Activated T-cell treated with anti-CD3 and anti-CD28 coated beads, Interleukin-2, amount 50 U/mL, for 24 hours (primary cell): ENCODE results near the gene ADIPOR2.

Source experiments
- DNase-seq: peaks from one replicate; pipeline ENCODE4 v3.0.0-alpha.2; 2020
- H3K27ac Mint-ChIP-seq: 2 replicates; pipeline ENCODE4 v1.8.0; 2020; ENCODE audit warnings: mild to moderate bottlenecking, mixed read lengths
- H3K27me3 Mint-ChIP-seq: 2 replicates; pipeline ENCODE4 v1.8.0; 2020; ENCODE audit warnings: mixed read lengths
- H3K36me3 Mint-ChIP-seq: 2 replicates; pipeline ENCODE4 v1.8.0; 2020; ENCODE audit warnings: low read depth, mixed read lengths
- H3K4me1 Mint-ChIP-seq: 2 replicates; pipeline ENCODE4 v1.8.0; 2020; ENCODE audit warnings: low read depth, mixed read lengths
- H3K4me3 Mint-ChIP-seq: 2 replicates; pipeline ENCODE4 v1.8.0; 2020; ENCODE audit warnings: mild to moderate bottlenecking, moderate library complexity, mixed read lengths
- H3K9me3 Mint-ChIP-seq: 2 replicates; pipeline ENCODE4 v1.8.0; 2020; ENCODE audit warnings: mixed read lengths

The ADIPOR2 gene

DNA sequence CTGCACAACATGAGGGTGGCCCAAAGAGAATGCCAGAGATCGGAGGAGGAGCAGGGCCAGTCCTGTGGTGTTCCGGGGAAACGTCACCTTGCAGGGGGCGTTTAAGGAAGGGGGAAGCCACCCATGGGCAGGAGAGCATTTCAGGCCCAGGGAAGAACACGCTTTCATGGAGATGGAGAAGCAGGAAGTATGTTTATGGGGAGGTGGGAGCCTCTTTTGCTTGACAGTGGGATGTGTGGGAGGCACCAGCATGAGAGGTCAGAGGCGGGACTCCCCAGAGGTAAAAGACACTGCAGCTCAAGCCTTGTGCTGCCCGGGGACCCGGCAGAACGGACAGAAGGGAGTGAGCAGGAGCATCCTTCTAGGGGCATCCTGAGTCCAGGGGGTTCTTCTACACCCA, 128.2 kb downstream of the ADIPOR2 start:
- Mint-ChIP-seq H3K4me1 (peaks cover 3% of the 10 kb centered on the region), H3K27me3 (peaks cover 41% of the 10 kb centered on the region), H3K9me3 (no peaks in the 10 kb centered on the region), H3K36me3 (no peaks in the 10 kb centered on the region), H3K4me3 (no peak overlapping the region), H3K27ac (no peak overlapping the region)
- DNase-seq, result no peak

DNA sequence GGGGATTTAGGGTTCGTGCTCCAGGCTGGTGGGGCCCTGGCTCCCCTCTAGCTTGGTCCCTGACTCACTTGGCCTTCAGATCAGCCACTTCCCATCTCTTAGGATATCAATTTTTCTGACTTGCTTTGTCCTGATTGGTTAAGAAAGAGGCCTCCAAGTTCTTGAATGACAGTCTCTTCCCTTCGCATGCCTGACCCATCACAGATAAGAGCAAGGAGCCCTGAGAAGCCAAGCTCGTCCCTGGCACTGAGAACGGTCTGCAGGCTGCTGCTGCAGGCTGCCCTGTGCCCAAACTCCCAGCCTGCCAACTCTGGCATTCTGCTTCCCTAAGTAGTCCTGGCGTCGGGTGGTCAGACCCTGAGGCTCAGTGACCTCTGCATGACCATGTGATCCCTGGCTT, 128.7 kb downstream of the ADIPOR2 start:
- H3K27ac Mint-ChIP-seq, result no peak overlapping the region
- peaks cover 3% of the 10 kb centered on the region for H3K4me1 Mint-ChIP-seq
- H3K9me3 Mint-ChIP-seq, result no peaks in the 10 kb centered on the region
- no peak for DNase-seq
- no peak overlapping the region for H3K4me3 Mint-ChIP-seq
- no peaks in the 10 kb centered on the region for H3K36me3 Mint-ChIP-seq
- H3K27me3 Mint-ChIP-seq, result peaks cover 41% of the 10 kb centered on the region

DNA sequence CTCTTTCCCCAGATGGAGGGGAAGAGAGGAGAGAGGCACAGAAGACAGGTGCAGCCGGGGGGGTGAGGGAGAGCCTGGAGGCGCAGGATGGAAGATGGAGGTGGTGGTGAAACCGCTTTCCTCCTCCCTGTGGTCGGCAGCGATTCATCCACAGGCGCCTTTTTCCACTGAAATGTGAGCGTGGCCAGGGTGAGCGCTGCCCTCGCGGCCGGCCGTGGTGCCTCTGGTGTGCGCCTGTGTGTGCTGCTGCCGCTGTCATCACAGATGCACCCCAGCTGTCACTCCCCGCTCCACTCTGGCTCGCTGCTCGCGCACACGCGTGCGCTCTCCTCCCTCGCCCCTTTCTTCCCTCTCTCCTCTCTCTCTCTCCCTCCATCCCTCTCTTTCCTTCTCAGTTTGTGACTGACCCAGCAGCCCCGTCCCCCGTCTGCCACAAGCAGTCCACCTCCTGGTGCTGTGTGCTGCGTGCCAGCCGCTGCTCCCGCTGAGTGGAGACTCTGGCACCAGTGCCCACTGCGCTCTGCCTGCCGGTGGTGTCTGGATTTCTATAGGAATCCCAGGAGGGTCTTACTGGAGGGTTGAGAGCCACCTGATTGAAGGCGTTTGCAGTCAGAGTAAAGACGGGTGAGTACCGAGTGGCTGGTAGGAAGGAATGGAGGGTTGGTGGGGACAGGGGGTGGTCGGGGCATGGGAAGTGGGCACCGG, 129.5 kb downstream of the ADIPOR2 start, which contains the start of gene LRTM2:
Gene LRTM2 (plus strand): TSS at position 375 of the 705 bp plus-strand sequence. CDS start 7,584 bp downstream, outside the sequence.
- H3K4me3 Mint-ChIP-seq, result no peak within 1 kb of the TSS
- H3K27ac Mint-ChIP-seq, result no peak within 1 kb of the TSS
- H3K4me1 Mint-ChIP-seq, result peaks cover 3% of the 10 kb centered on the region
- H3K9me3 Mint-ChIP-seq, result no peaks in the 10 kb centered on the region
- H3K36me3 Mint-ChIP-seq, result no peaks in the 10 kb centered on the region
- no peak for DNase-seq
- peaks cover 41% of the 10 kb centered on the region for H3K27me3 Mint-ChIP-seq

DNA sequence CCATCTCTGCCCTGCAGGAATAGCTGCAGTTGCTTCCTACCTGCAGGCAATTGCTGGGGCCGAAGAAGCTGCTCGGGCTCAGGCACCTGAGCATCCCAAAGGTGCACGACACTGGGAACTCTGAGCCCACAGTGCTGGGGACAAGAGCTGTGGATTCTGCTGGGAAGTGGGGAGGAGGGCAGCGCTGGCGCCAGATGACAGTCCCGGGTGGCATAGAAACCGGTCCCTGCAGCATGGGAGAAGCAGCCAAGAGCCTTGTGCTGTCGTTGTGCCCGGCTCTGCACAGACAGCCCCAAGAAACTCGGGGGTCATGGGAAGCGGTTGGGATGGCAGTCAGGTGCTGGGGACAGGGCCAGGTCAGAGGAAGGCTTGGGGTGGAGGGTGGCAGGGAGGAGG, 130.0 kb downstream of the ADIPOR2 start:
- H3K27ac Mint-ChIP-seq, result no peak overlapping the region
- peaks cover 3% of the 10 kb centered on the region for H3K4me1 Mint-ChIP-seq
- peaks cover 41% of the 10 kb centered on the region for H3K27me3 Mint-ChIP-seq
- no peak overlapping the region for H3K4me3 Mint-ChIP-seq
- H3K9me3 Mint-ChIP-seq, result no peaks in the 10 kb centered on the region
- no peak for DNase-seq
- no peaks in the 10 kb centered on the region for H3K36me3 Mint-ChIP-seq

DNA sequence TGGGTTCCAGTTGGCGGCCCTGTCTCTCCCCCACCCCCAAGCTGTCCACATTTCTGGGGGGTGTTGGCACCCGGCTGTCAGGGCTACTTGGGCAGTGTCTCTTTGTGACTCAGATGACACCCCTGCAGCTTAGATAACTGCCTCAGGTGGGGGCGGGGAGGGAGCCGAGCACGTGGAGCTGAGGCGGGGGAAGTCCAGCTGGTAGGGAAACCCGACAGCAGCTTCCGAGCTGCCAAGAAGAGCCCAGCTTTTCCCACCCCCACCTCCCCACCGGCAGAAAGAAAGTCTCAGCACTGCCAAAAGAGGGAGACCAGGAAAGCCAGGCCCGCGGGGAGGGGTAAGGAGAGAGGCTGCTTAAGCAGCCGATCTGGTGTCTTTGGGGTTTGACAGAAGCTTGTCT, 130.9 kb downstream of the ADIPOR2 start:
- Mint-ChIP-seq H3K27me3 (peaks cover 41% of the 10 kb centered on the region), H3K9me3 (no peaks in the 10 kb centered on the region), H3K4me1 (peaks cover 3% of the 10 kb centered on the region), H3K4me3 (no peak overlapping the region), H3K36me3 (no peaks in the 10 kb centered on the region), H3K27ac (no peak overlapping the region)
- no peak for DNase-seq

DNA sequence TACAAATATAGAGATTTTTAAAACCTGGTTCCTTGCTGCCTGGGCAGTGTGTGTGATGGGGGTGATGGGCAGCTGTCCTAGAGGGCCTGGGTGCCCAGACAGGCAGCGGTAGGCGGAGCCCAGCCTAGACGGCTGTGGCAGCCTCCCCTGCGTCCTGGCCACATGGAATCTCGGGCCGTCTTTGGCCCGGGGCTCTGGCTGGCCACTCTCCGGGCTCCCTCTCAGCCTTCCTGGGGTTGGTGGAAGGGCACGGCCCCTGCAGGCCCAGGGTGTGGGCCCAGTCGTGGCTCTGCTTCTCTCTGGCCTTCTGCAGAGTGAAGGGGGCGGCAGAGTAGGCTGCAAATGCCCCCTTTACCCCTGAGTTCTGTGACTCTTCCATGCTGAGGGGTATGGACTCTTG, 131.8 kb downstream of the ADIPOR2 start:
- Mint-ChIP-seq H3K4me3 (no peak overlapping the region), H3K27me3 (peaks cover 41% of the 10 kb centered on the region), H3K9me3 (no peaks in the 10 kb centered on the region), H3K4me1 (peaks cover 3% of the 10 kb centered on the region), H3K27ac (no peak overlapping the region), H3K36me3 (no peaks in the 10 kb centered on the region)
- no peak for DNase-seq

DNA sequence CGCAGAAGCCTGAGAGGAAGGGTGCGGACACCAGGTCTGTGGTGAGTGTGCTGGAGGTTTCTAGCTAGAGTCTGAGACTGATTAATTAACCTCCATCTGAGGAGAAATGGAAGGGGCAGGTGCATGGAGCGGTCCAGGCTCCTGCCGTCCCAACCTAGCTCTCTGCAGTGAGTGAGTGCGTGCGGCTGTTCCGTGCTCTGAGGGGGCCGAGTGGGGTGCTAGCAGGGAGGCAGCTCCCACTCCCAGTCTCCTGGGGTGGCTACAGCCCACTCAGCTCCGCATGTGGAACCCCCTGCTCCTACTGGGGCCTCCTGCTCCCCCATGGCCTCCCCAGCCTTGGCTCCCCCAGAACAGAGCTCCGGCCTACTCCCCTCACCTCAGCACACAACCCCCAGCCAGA, 132.4 kb downstream of the ADIPOR2 start:
- no peak overlapping the region for H3K4me3 Mint-ChIP-seq
- no peak for DNase-seq
- no peaks in the 10 kb centered on the region for H3K36me3 Mint-ChIP-seq
- no peaks in the 10 kb centered on the region for H3K9me3 Mint-ChIP-seq
- no peak overlapping the region for H3K27ac Mint-ChIP-seq
- H3K4me1 Mint-ChIP-seq, result peaks cover 3% of the 10 kb centered on the region
- H3K27me3 Mint-ChIP-seq, result peaks cover 41% of the 10 kb centered on the region

DNA sequence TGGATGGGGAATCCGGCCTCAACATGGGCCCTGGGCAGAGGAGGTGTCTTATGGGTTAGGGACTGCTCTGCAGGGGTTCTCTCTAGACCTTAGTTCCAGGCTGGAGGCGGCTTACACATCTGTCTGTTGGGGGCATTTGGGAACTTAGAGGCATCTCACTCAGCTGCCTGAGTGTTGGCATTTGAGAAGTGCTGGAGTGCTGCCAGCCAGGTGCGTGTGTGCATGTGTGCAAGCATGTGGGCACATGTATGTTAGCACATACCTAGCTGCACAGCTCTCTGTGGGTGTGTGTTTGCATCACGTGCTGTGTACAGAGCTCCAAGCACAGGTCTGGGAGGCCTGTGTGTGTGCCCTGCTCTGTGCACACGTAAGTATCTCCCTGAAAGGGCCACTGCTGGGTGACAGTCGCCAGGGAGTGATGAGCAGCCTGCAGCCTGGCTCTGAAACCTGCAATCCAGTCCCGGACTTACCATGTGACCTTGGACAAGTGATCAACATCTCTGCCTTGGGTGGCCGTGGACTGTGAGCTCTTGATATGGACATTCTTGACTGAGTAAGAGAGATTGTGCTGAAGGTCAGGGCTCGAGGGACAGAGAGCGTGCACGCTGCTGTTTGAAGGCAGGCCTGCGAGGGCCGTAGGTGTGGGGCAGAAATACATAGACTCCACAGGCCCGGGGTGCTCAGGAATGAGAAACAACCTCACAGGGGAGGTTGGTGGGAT, 134.7 kb downstream of the ADIPOR2 start:
- Mint-ChIP-seq H3K4me3 (no peak overlapping the region), H3K27ac (no peak overlapping the region), H3K4me1 (no peaks in the 10 kb centered on the region), H3K9me3 (no peaks in the 10 kb centered on the region), H3K27me3 (peaks cover 33% of the 10 kb centered on the region), H3K36me3 (no peaks in the 10 kb centered on the region)
- no peak for DNase-seq

DNA sequence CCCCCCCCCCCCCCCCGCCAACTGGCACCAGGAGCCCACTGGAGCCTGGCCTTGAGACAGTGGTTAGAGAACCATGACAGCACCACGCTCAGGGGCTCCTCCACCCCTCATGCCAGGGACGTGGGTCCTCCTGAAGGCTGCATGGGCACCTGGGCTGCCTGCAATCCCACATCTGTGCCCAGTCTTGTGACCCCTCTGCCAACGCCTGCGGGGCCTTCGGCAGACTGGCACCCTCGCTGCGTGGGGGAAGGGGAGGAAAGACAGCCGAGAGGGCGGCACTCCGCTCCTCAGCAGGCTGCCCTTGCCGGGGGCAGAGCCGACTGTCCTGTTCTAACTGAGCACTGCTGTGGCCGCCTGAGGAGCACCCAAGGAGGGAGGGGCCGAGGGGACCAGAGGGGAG, 135.5 kb downstream of the ADIPOR2 start:
- H3K27me3 Mint-ChIP-seq, result peaks cover 33% of the 10 kb centered on the region
- H3K4me1 Mint-ChIP-seq, result no peaks in the 10 kb centered on the region
- H3K9me3 Mint-ChIP-seq, result no peaks in the 10 kb centered on the region
- H3K4me3 Mint-ChIP-seq, result no peak overlapping the region
- H3K36me3 Mint-ChIP-seq, result no peaks in the 10 kb centered on the region
- H3K27ac Mint-ChIP-seq, result no peak overlapping the region
- DNase-seq, result no peak

DNA sequence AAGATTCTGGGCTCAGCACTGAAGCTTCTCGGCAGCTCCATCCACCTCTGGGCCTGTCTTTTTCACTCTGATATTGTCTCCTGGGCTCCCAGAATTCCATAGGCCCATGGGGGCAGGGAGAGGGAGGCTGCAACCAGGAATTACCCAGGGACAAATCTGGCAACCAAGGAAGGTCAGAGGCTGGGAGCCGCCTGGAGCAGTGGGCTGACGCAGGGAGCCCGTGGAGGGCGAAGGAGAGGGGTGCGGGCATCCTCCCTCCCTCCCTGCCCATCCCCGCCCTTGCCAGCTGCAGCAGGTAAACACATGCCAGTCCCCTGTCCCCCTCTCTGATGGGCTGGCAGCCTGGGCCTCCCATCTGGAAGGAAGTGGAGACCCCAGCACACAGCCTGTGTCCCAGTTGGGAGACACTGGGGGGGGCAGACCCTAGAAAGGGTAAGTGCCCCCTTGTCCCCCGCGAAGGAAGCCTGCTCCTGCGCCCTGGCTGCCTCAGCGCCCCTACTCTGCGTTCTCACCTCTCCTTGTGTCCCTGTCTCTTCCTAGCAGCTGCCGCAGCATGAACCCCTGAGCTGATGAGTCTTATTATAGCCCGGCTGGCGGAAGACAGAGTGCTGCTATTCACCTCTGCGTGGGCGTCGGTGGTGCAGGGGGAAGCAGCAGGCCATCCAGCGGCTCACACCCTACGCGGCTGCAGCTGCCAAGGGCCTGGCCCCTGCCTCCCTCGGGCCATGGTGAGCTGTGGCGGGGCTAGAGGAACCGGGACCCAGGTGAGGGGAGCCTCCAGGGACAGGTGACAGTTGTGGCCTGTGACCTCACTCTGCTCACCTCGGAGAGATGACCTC, 136.2 kb downstream of the ADIPOR2 start:
- Mint-ChIP-seq H3K27ac (no peak overlapping the region), H3K9me3 (no peaks in the 10 kb centered on the region), H3K36me3 (no peaks in the 10 kb centered on the region), H3K4me1 (no peaks in the 10 kb centered on the region), H3K4me3 (no peak overlapping the region), H3K27me3 (peaks cover 32% of the 10 kb centered on the region)
- no peak for DNase-seq

DNA sequence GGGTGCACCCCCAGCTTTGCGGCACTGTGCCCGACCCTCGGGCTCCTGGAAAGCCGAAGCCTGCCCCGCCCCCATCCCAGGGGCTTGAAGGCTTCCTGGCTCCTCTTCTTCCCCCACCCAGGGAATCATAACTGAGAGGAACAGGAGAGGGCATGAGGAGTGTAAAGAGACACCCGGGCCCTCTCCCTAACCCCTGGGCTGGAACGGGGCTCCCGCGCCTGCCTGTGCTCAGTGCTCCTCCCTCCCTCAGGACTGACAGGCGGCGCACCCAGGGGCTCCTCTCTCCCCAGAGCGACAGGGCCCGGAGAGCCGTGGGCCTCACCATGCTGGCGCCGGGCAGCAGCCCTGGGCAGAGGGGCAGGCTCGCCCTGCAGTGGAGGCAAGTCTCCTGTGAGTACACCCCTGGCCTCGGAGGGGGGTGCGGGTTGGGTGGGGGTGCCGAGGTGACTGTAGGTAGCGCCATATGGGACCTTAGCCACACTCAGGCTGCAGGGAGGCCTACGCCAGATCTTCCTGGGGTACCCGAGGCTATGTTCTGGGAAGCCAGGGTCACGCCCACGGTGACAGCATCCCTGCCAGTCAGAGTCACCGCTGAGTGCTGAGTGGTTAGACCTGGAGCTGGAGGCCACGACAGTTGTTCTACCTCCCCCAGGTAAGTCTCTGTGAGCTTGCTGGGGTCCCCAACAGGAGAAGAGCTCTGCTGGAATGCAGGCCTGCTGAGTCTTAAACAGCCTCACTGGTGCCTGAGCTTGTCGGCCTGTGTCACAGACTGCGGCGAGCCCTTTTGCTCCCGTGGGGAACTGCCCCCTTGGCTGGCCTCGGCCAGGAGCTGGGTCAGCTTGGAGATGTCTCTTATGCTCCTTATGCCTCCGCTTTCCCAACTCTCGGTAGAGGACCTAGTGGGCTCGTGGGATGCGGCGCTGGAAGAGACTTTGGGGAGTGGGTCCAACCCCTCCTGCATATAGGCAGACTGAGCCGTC, 137.2 kb downstream of the ADIPOR2 start:
- H3K27me3 Mint-ChIP-seq, result peaks cover 32% of the 10 kb centered on the region
- H3K4me3 Mint-ChIP-seq, result no peak overlapping the region

DNA sequence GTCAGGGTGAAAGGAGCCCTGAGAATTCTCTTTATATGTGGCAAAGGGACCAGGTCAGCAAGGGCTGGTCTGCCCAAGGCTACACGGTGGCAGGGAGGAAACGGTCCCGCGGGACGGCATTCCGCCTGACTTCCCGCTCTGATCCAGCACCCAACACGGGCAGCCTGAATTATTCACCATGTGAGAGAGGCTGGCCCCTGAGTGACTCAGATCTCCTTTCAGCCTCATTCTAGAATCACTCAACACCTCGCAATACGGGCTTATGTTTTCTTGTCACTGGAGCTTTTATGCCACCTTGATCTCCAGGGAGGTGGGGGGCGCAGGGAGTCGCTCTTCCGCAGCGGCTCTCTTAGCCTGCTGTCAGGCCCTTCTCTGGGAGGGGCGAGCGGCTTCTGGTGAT, 138.0 kb downstream of the ADIPOR2 start:
- Mint-ChIP-seq H3K9me3 (no peaks in the 10 kb centered on the region), H3K27ac (no peak overlapping the region), H3K27me3 (peaks cover 39% of the 10 kb centered on the region), H3K4me3 (no peak overlapping the region), H3K36me3 (no peaks in the 10 kb centered on the region), H3K4me1 (no peaks in the 10 kb centered on the region)
- no peak for DNase-seq

More for the DNA sequence above, 137.2 kb downstream of the ADIPOR2 start:
- H3K9me3 Mint-ChIP-seq, result no peaks in the 10 kb centered on the region
- no peaks in the 10 kb centered on the region for H3K4me1 Mint-ChIP-seq
- no peaks in the 10 kb centered on the region for H3K36me3 Mint-ChIP-seq
- no peak for DNase-seq
- no peak overlapping the region for H3K27ac Mint-ChIP-seq

DNA sequence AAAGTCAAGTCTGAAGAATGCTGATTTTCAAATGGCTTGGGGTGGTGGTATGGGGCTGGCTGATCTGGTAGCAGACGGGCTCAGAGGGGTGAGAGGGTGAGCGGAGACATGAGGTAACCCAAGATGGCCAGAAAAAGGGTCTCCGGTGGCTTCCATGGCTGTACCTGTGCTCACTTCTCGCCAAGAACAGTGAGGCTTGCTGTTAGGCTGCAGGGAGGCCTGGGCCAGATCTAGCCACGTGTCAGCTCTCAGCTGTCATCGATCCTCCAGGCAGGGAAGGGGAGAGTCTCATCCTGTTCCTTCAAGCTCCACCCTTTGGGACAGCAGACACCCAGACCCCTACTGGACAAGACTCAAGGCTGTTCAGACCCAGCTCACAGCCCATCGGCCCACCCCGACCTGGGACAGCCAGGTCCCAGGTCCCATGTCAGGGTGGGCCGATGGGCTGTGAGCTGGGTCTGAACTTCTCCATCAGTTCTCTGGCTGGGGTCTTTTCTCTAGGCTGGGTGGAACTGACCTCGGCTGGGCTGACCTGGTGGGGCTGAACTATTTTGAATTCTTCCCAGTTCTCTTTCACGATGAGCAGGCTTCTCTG, 138.5 kb downstream of the ADIPOR2 start:
- Mint-ChIP-seq H3K27ac (no peak overlapping the region), H3K36me3 (no peaks in the 10 kb centered on the region), H3K9me3 (no peaks in the 10 kb centered on the region), H3K4me1 (no peaks in the 10 kb centered on the region), H3K4me3 (no peak overlapping the region), H3K27me3 (peaks cover 41% of the 10 kb centered on the region)
- DNase-seq, result no peak
